WTC11 (cell line): ENCODE data around the gene ZBTB20. TPM values are rescaled to one million over a fixed set of nuclear protein-coding genes. Genes with fewer than 3 reads are reported as not detected.
A peak's percentile ranks its signal among the peaks of the same experiment; 100 is the strongest.

Experiments
- ATAC-seq: fragments of 200-7000 bp; cut with Tn5 transposase; 2 replicates; pipeline ENCODE4 v1.10.0; 2021; ENCODE audit warnings: mild to moderate bottlenecking, moderate library complexity
- CTCF ChIA-PET: fragments of 300-600 bp; sonication (Branson Sonifier 250); formaldehyde crosslinking; loops from one replicate; lab custom pipeline; 2021; ENCODE audit warnings: antibody characterized with exemption; lab: Charles Lee
- POLR2A ChIA-PET: fragments of 350-600 bp; sonication (Branson Sonifier 250); formaldehyde crosslinking; loops from one replicate; lab custom pipeline; 2021; ENCODE audit warnings: antibody characterized with exemption; lab: Charles Lee
- DNase-seq: peaks from one replicate; pipeline ENCODE4 v3.0.0; 2021; ENCODE audit warnings: low spot score
- H3K27ac Mint-ChIP-seq: 2 replicates; pipeline ENCODE4 v1.8.0; 2021; ENCODE audit warnings: mixed read lengths
- H3K27me3 Mint-ChIP-seq: 2 replicates; pipeline ENCODE4 v1.8.0; 2021; ENCODE audit warnings: low read depth, mild to moderate bottlenecking, moderate library complexity, mixed read lengths
- H3K36me3 Mint-ChIP-seq: 2 replicates; pipeline ENCODE4 v1.8.0; 2021; ENCODE audit warnings: mixed read lengths
- H3K4me1 Mint-ChIP-seq: 2 replicates; pipeline ENCODE4 v1.8.0; 2022; ENCODE audit warnings: mixed read lengths
- H3K4me3 Mint-ChIP-seq: 2 replicates; pipeline ENCODE4 v1.8.0; 2021; ENCODE audit warnings: mild to moderate bottlenecking, moderate library complexity, mixed read lengths
- H3K9me3 Mint-ChIP-seq: 2 replicates; pipeline ENCODE4 v1.8.0; 2021; ENCODE audit warnings: mixed read lengths
- CBFB ChIP-seq: sonication (generic); formaldehyde crosslinking; IDR thresholded peaks from 2 replicates; pipeline ENCODE4 v1.8.1; 2022; ENCODE audit warnings: mild to moderate bottlenecking, low read depth, missing genetic modification reagents
- ELF4 ChIP-seq: sonication (generic); formaldehyde crosslinking; IDR thresholded peaks from 2 replicates; pipeline ENCODE4 v1.8.1; 2022; ENCODE audit warnings: low read depth, mild to moderate bottlenecking, moderate library complexity, missing genetic modification reagents
- FOXK1 ChIP-seq: sonication (generic); formaldehyde crosslinking; IDR thresholded peaks from 2 replicates; pipeline ENCODE4 v1.8.0; 2022; ENCODE audit warnings: mild to moderate bottlenecking, moderate library complexity, missing genetic modification reagents
- FOXP1 ChIP-seq: sonication (generic); formaldehyde crosslinking; IDR thresholded peaks from 2 replicates; pipeline ENCODE4 v1.8.0; 2022; ENCODE audit warnings: missing genetic modification reagents, mild to moderate bottlenecking, moderate library complexity, borderline replicate concordance
- IRF2 ChIP-seq: sonication (generic); formaldehyde crosslinking; IDR thresholded peaks from 2 replicates; pipeline ENCODE4 v1.8.0; 2022; ENCODE audit warnings: low read depth, missing genetic modification reagents, borderline replicate concordance
- JUN ChIP-seq: sonication (generic); formaldehyde crosslinking; IDR thresholded peaks from 2 replicates; pipeline ENCODE4 v1.8.0; 2023; ENCODE audit warnings: mild to moderate bottlenecking, missing genetic modification reagents
- NFE2L1 ChIP-seq: sonication (generic); formaldehyde crosslinking; IDR thresholded peaks from 2 replicates; pipeline ENCODE4 v1.8.1; 2023; ENCODE audit warnings: missing genetic modification reagents
- OVOL2 ChIP-seq: fragments of 250-450 bp; sonication (Bioruptor Pico); IDR thresholded peaks from 2 replicates; pipeline ENCODE4 v1.9.0; 2021; ENCODE audit warnings: mild to moderate bottlenecking, borderline replicate concordance
- PRRX2 ChIP-seq: fragments of 250-450 bp; sonication (Bioruptor Pico); IDR thresholded peaks from 2 replicates; pipeline ENCODE4 v1.8.0; 2021; ENCODE audit warnings: mild to moderate bottlenecking
- RORB ChIP-seq: fragments of 250-450 bp; sonication (Bioruptor Pico); IDR thresholded peaks from 2 replicates; pipeline ENCODE4 v1.9.0; 2021; ENCODE audit warnings: mild to moderate bottlenecking
- SMAD3 ChIP-seq: sonication (generic); formaldehyde crosslinking; IDR thresholded peaks from 2 replicates; pipeline ENCODE4 v1.8.0; 2022; ENCODE audit warnings: missing genetic modification reagents, mild to moderate bottlenecking, borderline replicate concordance
- SMAD4 ChIP-seq: sonication (generic); formaldehyde crosslinking; IDR thresholded peaks from 2 replicates; pipeline ENCODE4 v1.8.0; 2022; ENCODE audit warnings: mild to moderate bottlenecking, missing genetic modification reagents
- TP53 ChIP-seq: sonication (generic); formaldehyde crosslinking; IDR thresholded peaks from 2 replicates; pipeline ENCODE4 v1.8.1; 2023; ENCODE audit warnings: mild to moderate bottlenecking, missing genetic modification reagents
- ZNF671 ChIP-seq: fragments of 250-450 bp; sonication (Bioruptor Pico); IDR thresholded peaks from 2 replicates; pipeline ENCODE4 v1.8.0; 2021; ENCODE audit warnings: mild to moderate bottlenecking
- total RNA-seq: library from RNA; stranded (reverse); gene quantifications from 3 replicates; pipeline ENCODE4 v1.2.3, GENCODE V29; 2021
- TF ChIP-seq, protein P1 (sequence below): sonication (generic); formaldehyde crosslinking; IDR thresholded peaks from 2 replicates; pipeline ENCODE4 v1.8.1; 2023; ENCODE audit warnings: mild to moderate bottlenecking, missing genetic modification reagents, moderate library complexity
- TF ChIP-seq, protein P2 (sequence below): fragments of 200-600 bp; IDR thresholded peaks from 2 replicates; pipeline ENCODE4 v1.8.0; 2022; ENCODE audit warnings: antibody characterized with exemption

ZBTB20 gene
- total RNA-seq, 1 experiment from 2014 or later, result 1.5 TPM

- TF ChIP-seq ZNF671 (CRISPR knock-in tag), result no peak
- TF ChIP-seq TP53 (CRISPR knock-in tag), result no peak
- TF ChIP-seq NFE2L1 (CRISPR knock-in tag), result no peak
These were observed 579.3 kb downstream of the ZBTB20 start (continued) for GRCh38 chr3:114567771-114568170.

- Mint-ChIP-seq H3K9me3 (peaks cover 7% of the 10 kb centered on the region), H3K4me1 (peaks cover 52% of the 10 kb centered on the region), H3K27ac (no peak overlapping the region), H3K4me3 (no peak overlapping the region), H3K36me3 (0 out of 2 replicates have a peak, but pooled peaks cover 2% of the 10 kb centered on the region), H3K27me3 (no peaks in the 10 kb centered on the region)
- DNase-seq (no peak), ATAC-seq (no peak)
- ChIA-PET CTCF (interaction anchor here (1.3 kb wide), 1 partner anchor 24 kb away, joined by 4 read pairs; no protein-coding TSS in a partner anchor), POLR2A (no interaction called here)
- no peak for TF ChIP-seq FOXK1 (CRISPR knock-in tag)
- TF ChIP-seq FOXP1, result no peak
These were observed 580.3 kb downstream of the ZBTB20 start for GRCh38 chr3:114566767-114567166.

DNA sequence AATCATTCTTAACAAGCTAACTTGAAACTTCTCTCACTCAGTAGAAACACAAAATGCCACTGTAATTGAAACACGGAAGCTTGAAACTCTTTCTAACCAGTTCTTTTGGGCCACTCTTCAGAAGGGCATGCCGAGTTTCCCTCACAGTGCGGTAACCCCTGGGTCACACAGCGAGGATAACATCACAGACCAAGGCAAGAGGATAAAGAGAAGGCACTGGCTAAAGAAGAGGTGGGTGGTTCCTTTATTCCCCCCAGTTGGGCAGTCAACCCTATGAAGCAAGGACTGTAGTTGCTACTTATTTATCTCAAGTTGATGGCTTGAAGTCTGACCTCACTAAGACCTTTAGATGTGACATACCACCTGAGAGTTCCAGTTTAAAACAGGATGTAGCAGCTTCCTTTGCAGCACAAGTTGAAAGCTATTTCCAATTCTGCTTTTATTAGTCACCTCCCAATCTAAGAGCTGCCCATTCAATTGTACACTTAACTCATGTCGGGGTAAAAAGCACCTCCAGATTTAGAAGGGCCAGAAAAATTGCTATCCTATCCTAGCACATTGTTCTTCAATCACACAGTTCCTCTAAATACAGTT is 580.8 kb downstream of the ZBTB20 start:
- no peaks in the 10 kb centered on the region for H3K27me3 Mint-ChIP-seq
- DNase-seq, result no peak
- ATAC-seq, result peak; percentile 82
- no peak for TF ChIP-seq RORB (CRISPR knock-in tag)
- TF ChIP-seq, protein P1, sequence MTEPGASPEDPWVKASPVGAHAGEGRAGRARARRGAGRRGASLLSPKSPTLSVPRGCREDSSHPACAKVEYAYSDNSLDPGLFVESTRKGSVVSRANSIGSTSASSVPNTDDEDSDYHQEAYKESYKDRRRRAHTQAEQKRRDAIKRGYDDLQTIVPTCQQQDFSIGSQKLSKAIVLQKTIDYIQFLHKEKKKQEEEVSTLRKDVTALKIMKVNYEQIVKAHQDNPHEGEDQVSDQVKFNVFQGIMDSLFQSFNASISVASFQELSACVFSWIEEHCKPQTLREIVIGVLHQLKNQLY (CRISPR knock-in tag), result no peak
- TF ChIP-seq SMAD3 (CRISPR knock-in tag), result no peak
- TF ChIP-seq CBFB (CRISPR knock-in tag), result no peak
- no peak for TF ChIP-seq SMAD4 (CRISPR knock-in tag)
- TF ChIP-seq IRF2 (CRISPR knock-in tag), result no peak
- TF ChIP-seq FOXP1, result no peak
- TF ChIP-seq ELF4 (CRISPR knock-in tag), result no peak
- TF ChIP-seq JUN, result no peak
- no peak for TF ChIP-seq OVOL2 (CRISPR knock-in tag)
- no peak for TF ChIP-seq PRRX2 (CRISPR knock-in tag)
- peaks cover 7% of the 10 kb centered on the region for H3K9me3 Mint-ChIP-seq
- ChIA-PET CTCF (interaction anchor here (1.3 kb wide), 1 partner anchor 24 kb away, joined by 4 read pairs; no protein-coding TSS in a partner anchor), POLR2A (no interaction called here)
- peak overlapping the region; percentile 79 for H3K27ac Mint-ChIP-seq
- H3K36me3 Mint-ChIP-seq, result 0 out of 2 replicates have a peak, but pooled peaks cover 2% of the 10 kb centered on the region
- H3K4me1 Mint-ChIP-seq, result peaks cover 47% of the 10 kb centered on the region
- no peak overlapping the region for H3K4me3 Mint-ChIP-seq

DNA sequence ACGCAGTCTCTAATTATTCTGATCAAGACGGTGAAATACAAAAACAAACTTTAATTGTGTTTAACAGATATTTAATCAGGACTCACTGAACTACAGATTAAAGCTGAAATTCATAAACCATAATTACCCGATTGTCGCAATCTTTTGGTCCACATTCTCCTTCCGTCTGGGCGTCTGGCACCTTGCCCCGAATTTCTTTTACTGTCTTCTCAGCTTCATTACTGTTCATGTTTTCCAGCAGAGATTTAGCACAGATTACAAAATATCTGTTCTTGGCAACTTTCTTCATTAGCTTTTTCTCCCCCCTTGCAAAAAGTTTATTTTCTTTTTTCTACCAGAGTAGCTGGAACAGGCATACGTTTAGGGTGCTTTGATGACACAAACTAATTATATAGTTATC is 581.9 kb downstream of the ZBTB20 start:
- H3K9me3 Mint-ChIP-seq, result peaks cover 10% of the 10 kb centered on the region
- CTCF ChIA-PET, result no interaction called here

More for the DNA sequence above, 581.9 kb downstream of the ZBTB20 start:
- Mint-ChIP-seq H3K27ac (no peak overlapping the region), H3K36me3 (0 out of 2 replicates have a peak, but pooled peaks cover 2% of the 10 kb centered on the region), H3K4me1 (peaks cover 39% of the 10 kb centered on the region), H3K4me3 (no peak overlapping the region), H3K27me3 (no peaks in the 10 kb centered on the region)
- no peak for ATAC-seq
- TF ChIP-seq, protein P2, sequence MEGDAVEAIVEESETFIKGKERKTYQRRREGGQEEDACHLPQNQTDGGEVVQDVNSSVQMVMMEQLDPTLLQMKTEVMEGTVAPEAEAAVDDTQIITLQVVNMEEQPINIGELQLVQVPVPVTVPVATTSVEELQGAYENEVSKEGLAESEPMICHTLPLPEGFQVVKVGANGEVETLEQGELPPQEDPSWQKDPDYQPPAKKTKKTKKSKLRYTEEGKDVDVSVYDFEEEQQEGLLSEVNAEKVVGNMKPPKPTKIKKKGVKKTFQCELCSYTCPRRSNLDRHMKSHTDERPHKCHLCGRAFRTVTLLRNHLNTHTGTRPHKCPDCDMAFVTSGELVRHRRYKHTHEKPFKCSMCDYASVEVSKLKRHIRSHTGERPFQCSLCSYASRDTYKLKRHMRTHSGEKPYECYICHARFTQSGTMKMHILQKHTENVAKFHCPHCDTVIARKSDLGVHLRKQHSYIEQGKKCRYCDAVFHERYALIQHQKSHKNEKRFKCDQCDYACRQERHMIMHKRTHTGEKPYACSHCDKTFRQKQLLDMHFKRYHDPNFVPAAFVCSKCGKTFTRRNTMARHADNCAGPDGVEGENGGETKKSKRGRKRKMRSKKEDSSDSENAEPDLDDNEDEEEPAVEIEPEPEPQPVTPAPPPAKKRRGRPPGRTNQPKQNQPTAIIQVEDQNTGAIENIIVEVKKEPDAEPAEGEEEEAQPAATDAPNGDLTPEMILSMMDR, result no peak
- POLR2A ChIA-PET, result no interaction called here
- DNase-seq, result no peak
